Activated naive CD4-positive, alpha-beta T cell treated with anti-CD3 and anti-CD28 coated beads, Interleukin-2, amount 50 U/mL, for 24 hours (primary cell): ENCODE measurements around the gene FMR1NB.

ENCODE experiments used
- H3K27ac Mint-ChIP-seq: one replicate; pipeline ENCODE4 v1.8.0; 2021; ENCODE audit warnings: mild to moderate bottlenecking, mixed read lengths
- H3K27me3 Mint-ChIP-seq: one replicate; pipeline ENCODE4 v1.8.0; 2021; ENCODE audit warnings: mixed read lengths
- H3K36me3 Mint-ChIP-seq: one replicate; pipeline ENCODE4 v1.8.0; 2021; ENCODE audit warnings: mixed read lengths
- H3K4me1 Mint-ChIP-seq: one replicate; pipeline ENCODE4 v1.8.0; 2021; ENCODE audit warnings: mixed read lengths
- H3K4me3 Mint-ChIP-seq: one replicate; pipeline ENCODE4 v1.8.0; 2021; ENCODE audit warnings: mild to moderate bottlenecking, mixed read lengths
- H3K9me3 Mint-ChIP-seq: one replicate; pipeline ENCODE4 v1.8.0; 2021; ENCODE audit warnings: mixed read lengths

The FMR1NB gene

GRCh38 chrX:147981038-147981752, at the start of gene FMR1NB:
FMR1NB (plus strand) TSS chrX:147981337; CDS start chrX:147981403, 66 bp downstream.
- no peaks in the 10 kb centered on the region for H3K9me3 Mint-ChIP-seq
- H3K4me1 Mint-ChIP-seq: no peaks in the 10 kb centered on the region
- H3K27ac Mint-ChIP-seq: no peak within 1 kb of the TSS
- H3K4me3 Mint-ChIP-seq: no peak within 1 kb of the TSS
- H3K36me3 Mint-ChIP-seq: no peaks in the 10 kb centered on the region
- H3K27me3 Mint-ChIP-seq: no peaks in the 10 kb centered on the region

GRCh38 chrX:147933815-147934214, 47.3 kb upstream of the FMR1NB start:
- Mint-ChIP-seq H3K27me3 (no peaks in the 10 kb centered on the region), H3K4me1 (peaks cover 7% of the 10 kb centered on the region)

GRCh38 chrX:147935156-147935758, 45.9 kb upstream of the FMR1NB start:
- no peak overlapping the region for H3K4me3 Mint-ChIP-seq
- H3K36me3 Mint-ChIP-seq: peaks cover 5% of the 10 kb centered on the region
- peaks cover 7% of the 10 kb centered on the region for H3K4me1 Mint-ChIP-seq
- H3K9me3 Mint-ChIP-seq: no peaks in the 10 kb centered on the region
- H3K27ac Mint-ChIP-seq: no peak overlapping the region
- H3K27me3 Mint-ChIP-seq: no peaks in the 10 kb centered on the region

More at GRCh38 chrX:147933815-147934214, 47.3 kb upstream of the FMR1NB start:
- H3K4me3 Mint-ChIP-seq: no peak overlapping the region
- H3K27ac Mint-ChIP-seq: no peak overlapping the region
- peaks cover 6% of the 10 kb centered on the region for H3K36me3 Mint-ChIP-seq
- H3K9me3 Mint-ChIP-seq: no peaks in the 10 kb centered on the region

- Mint-ChIP-seq H3K9me3 (no peaks in the 10 kb centered on the region), H3K36me3 (peaks cover 10% of the 10 kb centered on the region), H3K27me3 (no peaks in the 10 kb centered on the region), H3K27ac (no peak overlapping the region), H3K4me3 (no peak overlapping the region), H3K4me1 (no peaks in the 10 kb centered on the region)
These were observed 35.9 kb upstream of the FMR1NB start for GRCh38 chrX:147945286-147945685.

GRCh38 chrX:147948531-147948930, 32.6 kb upstream of the FMR1NB start:
- peaks cover 7% of the 10 kb centered on the region for H3K36me3 Mint-ChIP-seq
- H3K27me3 Mint-ChIP-seq: no peaks in the 10 kb centered on the region
- no peak overlapping the region for H3K27ac Mint-ChIP-seq
- H3K4me3 Mint-ChIP-seq: no peak overlapping the region
- no peaks in the 10 kb centered on the region for H3K4me1 Mint-ChIP-seq
- no peaks in the 10 kb centered on the region for H3K9me3 Mint-ChIP-seq

GRCh38 chrX:147950352-147950751, 30.8 kb upstream of the FMR1NB start:
- H3K4me3 Mint-ChIP-seq: no peak overlapping the region
- no peaks in the 10 kb centered on the region for H3K9me3 Mint-ChIP-seq
- no peaks in the 10 kb centered on the region for H3K27me3 Mint-ChIP-seq
- H3K27ac Mint-ChIP-seq: no peak overlapping the region
- H3K36me3 Mint-ChIP-seq: peaks cover 7% of the 10 kb centered on the region
- no peaks in the 10 kb centered on the region for H3K4me1 Mint-ChIP-seq

- no peaks in the 10 kb centered on the region for H3K27me3 Mint-ChIP-seq
- no peak overlapping the region for H3K4me3 Mint-ChIP-seq
- peaks cover 4% of the 10 kb centered on the region for H3K36me3 Mint-ChIP-seq
- H3K4me1 Mint-ChIP-seq: no peaks in the 10 kb centered on the region
- H3K9me3 Mint-ChIP-seq: no peaks in the 10 kb centered on the region
- no peak overlapping the region for H3K27ac Mint-ChIP-seq
These were observed 27.2 kb upstream of the FMR1NB start for GRCh38 chrX:147953976-147954375.

- Mint-ChIP-seq H3K9me3 (no peaks in the 10 kb centered on the region), H3K36me3 (no peaks in the 10 kb centered on the region), H3K4me1 (no peaks in the 10 kb centered on the region), H3K27ac (no peak overlapping the region), H3K27me3 (no peaks in the 10 kb centered on the region), H3K4me3 (no peak overlapping the region)
These were observed 23.8 kb upstream of the FMR1NB start for GRCh38 chrX:147957291-147957690.

- H3K36me3 Mint-ChIP-seq: no peaks in the 10 kb centered on the region
These were observed 22.8 kb upstream of the FMR1NB start for GRCh38 chrX:147958291-147958690.

GRCh38 chrX:147960722-147961121, 20.4 kb upstream of the FMR1NB start:
- H3K9me3 Mint-ChIP-seq: no peaks in the 10 kb centered on the region
- no peaks in the 10 kb centered on the region for H3K4me1 Mint-ChIP-seq
- no peak overlapping the region for H3K27ac Mint-ChIP-seq
- peaks cover 5% of the 10 kb centered on the region for H3K27me3 Mint-ChIP-seq
- H3K36me3 Mint-ChIP-seq: no peaks in the 10 kb centered on the region
- H3K4me3 Mint-ChIP-seq: no peak overlapping the region

More at GRCh38 chrX:147958291-147958690, 22.8 kb upstream of the FMR1NB start:
- H3K9me3 Mint-ChIP-seq: no peaks in the 10 kb centered on the region
- no peaks in the 10 kb centered on the region for H3K4me1 Mint-ChIP-seq
- no peak overlapping the region for H3K27ac Mint-ChIP-seq
- no peak overlapping the region for H3K4me3 Mint-ChIP-seq
- H3K27me3 Mint-ChIP-seq: no peaks in the 10 kb centered on the region

- Mint-ChIP-seq H3K9me3 (no peaks in the 10 kb centered on the region), H3K36me3 (no peaks in the 10 kb centered on the region), H3K27ac (no peak overlapping the region), H3K4me3 (no peak overlapping the region), H3K4me1 (no peaks in the 10 kb centered on the region), H3K27me3 (peaks cover 5% of the 10 kb centered on the region)
These were observed 18.7 kb upstream of the FMR1NB start for GRCh38 chrX:147962476-147962875.

GRCh38 chrX:147978931-147979330, 2.2 kb upstream of the FMR1NB start:
- H3K36me3 Mint-ChIP-seq: no peaks in the 10 kb centered on the region
- H3K9me3 Mint-ChIP-seq: no peaks in the 10 kb centered on the region
- H3K4me1 Mint-ChIP-seq: no peaks in the 10 kb centered on the region
- H3K27me3 Mint-ChIP-seq: no peaks in the 10 kb centered on the region
- no peak overlapping the region for H3K27ac Mint-ChIP-seq
- no peak overlapping the region for H3K4me3 Mint-ChIP-seq

GRCh38 chrX:148020329-148020728, 39.2 kb downstream of the FMR1NB start:
- Mint-ChIP-seq H3K27me3 (no peaks in the 10 kb centered on the region), H3K27ac (no peak overlapping the region), H3K36me3 (no peaks in the 10 kb centered on the region), H3K9me3 (peaks cover 3% of the 10 kb centered on the region), H3K4me1 (no peaks in the 10 kb centered on the region), H3K4me3 (no peak overlapping the region)

GRCh38 chrX:148024425-148025148, 43.5 kb downstream of the FMR1NB start:
- H3K36me3 Mint-ChIP-seq: no peaks in the 10 kb centered on the region
- H3K27me3 Mint-ChIP-seq: no peaks in the 10 kb centered on the region
- H3K4me3 Mint-ChIP-seq: no peak overlapping the region
- no peaks in the 10 kb centered on the region for H3K4me1 Mint-ChIP-seq
- H3K9me3 Mint-ChIP-seq: no peaks in the 10 kb centered on the region
- no peak overlapping the region for H3K27ac Mint-ChIP-seq

- no peaks in the 10 kb centered on the region for H3K27me3 Mint-ChIP-seq
- no peaks in the 10 kb centered on the region for H3K36me3 Mint-ChIP-seq
- H3K27ac Mint-ChIP-seq: no peak overlapping the region
- no peaks in the 10 kb centered on the region for H3K9me3 Mint-ChIP-seq
- H3K4me3 Mint-ChIP-seq: no peak overlapping the region
- no peaks in the 10 kb centered on the region for H3K4me1 Mint-ChIP-seq
These were observed 54.2 kb downstream of the FMR1NB start for GRCh38 chrX:148035380-148035779.

- Mint-ChIP-seq H3K27me3 (no peaks in the 10 kb centered on the region), H3K36me3 (no peaks in the 10 kb centered on the region), H3K4me1 (no peaks in the 10 kb centered on the region), H3K9me3 (no peaks in the 10 kb centered on the region), H3K4me3 (no peak overlapping the region), H3K27ac (no peak overlapping the region)
These were observed 55.9 kb downstream of the FMR1NB start for GRCh38 chrX:148037020-148037419.
